SK-N-SH (cell line): ENCODE results near the gene CACNA1G. TPM values are rescaled to one million over a fixed set of nuclear protein-coding genes. Genes with fewer than 3 reads are reported as not detected.

Experiments
- CTCF ChIA-PET: fragments of 300-600, 350-600 bp; formaldehyde crosslinking; extraction: SDS; loops from one replicate; lab custom pipeline; 2021; lab: Yijun Ruan, JAX
- POLR2A ChIA-PET: fragments of 350-600 bp; sonication (Branson Sonifier 250); formaldehyde crosslinking; extraction: SDS; loops from one replicate; lab custom pipeline; 2020; ENCODE audit warnings: antibody characterized with exemption, inconsistent platforms; lab: Yijun Ruan, JAX
- DNase-seq: peaks from one replicate; pipeline ENCODE4 v3.0.0; 2012
- H2AFZ ChIP-seq: fragments of 200-600 bp; sonication (generic); 2 replicates; pipeline ENCODE4 v1.8.1; 2016; ENCODE audit warnings: antibody characterized with exemption, mild to moderate bottlenecking, low read depth
- H3F3A ChIP-seq: fragments of 200-600 bp; sonication (generic); replicated peaks from 2 replicates; pipeline ENCODE3; 2016; ENCODE audit warnings: antibody characterized with exemption, mild to moderate bottlenecking; ENCODE audit not compliant: insufficient read depth
- H3K27ac ChIP-seq, 2 experiments: fragments of 200-500 bp in 1 of 2; fragments of 200-600 bp in 1 of 2; sonication (Bioruptor generic) in 1 of 2; sonication (generic), shearing (Covaris generic) in 1 of 2; 2 replicates each; pipeline versions ENCODE4 v1.5.1 to v1.6.1; 2014 to 2016; ENCODE audit warnings: low read depth in 2 of 2, inconsistent platforms in 1 of 2, low read length in 1 of 2, mild to moderate bottlenecking in 1 of 2, mixed read lengths in 1 of 2
- H3K27me3 ChIP-seq: fragments of 200-600 bp; sonication (generic), shearing (Covaris generic); 2 replicates; pipeline ENCODE4 v1.6.1; 2016; ENCODE audit warnings: mixed run types; ENCODE audit not compliant: insufficient read depth
- H3K36me3 ChIP-seq, 2 experiments: fragments of 200-500 bp in 1 of 2; fragments of 200-600 bp in 1 of 2; sonication (Bioruptor generic) in 1 of 2; sonication (generic) in 1 of 2; replicated peaks in 1 of 2; 2 replicates each; pipeline versions ENCODE3 to v1.5.1; 2014 to 2016; ENCODE audit warnings: low read length in 1 of 2, mild to moderate bottlenecking in 1 of 2; ENCODE audit not compliant: insufficient read depth in 2 of 2, control insufficient read depth in 1 of 2
- H3K4me1 ChIP-seq, 2 experiments: fragments of 200-500 bp in 1 of 2; fragments of 200-600 bp in 1 of 2; sonication (Bioruptor generic) in 1 of 2; sonication (generic), shearing (Covaris generic) in 1 of 2; 2 replicates each; pipeline versions ENCODE4 v1.5.1 to v1.6.1; 2014 to 2016; ENCODE audit warnings: low read depth in 1 of 2, low read length in 1 of 2, mixed run types in 1 of 2; ENCODE audit not compliant: insufficient read depth in 2 of 2, control insufficient read depth in 1 of 2
- H3K4me2 ChIP-seq: fragments of 200-600 bp; sonication (generic), shearing (Covaris generic); 2 replicates; pipeline ENCODE4 v1.6.1; 2017; ENCODE audit warnings: mixed run types
- H3K4me3 ChIP-seq, 2 experiments: fragments of 200-500 bp in 1 of 2; fragments of 200-600 bp in 1 of 2; sonication (Bioruptor generic) in 1 of 2; sonication (generic), shearing (Covaris generic) in 1 of 2; 2 replicates each; pipeline versions ENCODE4 v1.5.1 to v1.8.1; 2014 to 2016; ENCODE audit warnings: low read depth in 2 of 2, inconsistent platforms in 1 of 2, low read length in 1 of 2, mild to moderate bottlenecking in 1 of 2, mixed read lengths in 1 of 2, moderate library complexity in 1 of 2
- H3K79me2 ChIP-seq: fragments of 200-600 bp; sonication (generic); 2 replicates; pipeline ENCODE4 v1.8.1; 2017; ENCODE audit warnings: mild to moderate bottlenecking; ENCODE audit not compliant: insufficient read depth
- H3K9ac ChIP-seq: fragments of 200-600 bp; sonication (generic); 2 replicates; pipeline ENCODE4 v1.6.1; 2017; ENCODE audit warnings: mixed run types
- H3K9me2 ChIP-seq: fragments of 200-600 bp; sonication (generic); 2 replicates; pipeline ENCODE4 v1.6.1; 2017; ENCODE audit warnings: mixed run types
- H3K9me3 ChIP-seq: fragments of 200-600 bp; sonication (generic); 2 replicates; pipeline ENCODE4 v1.6.1; 2017; ENCODE audit warnings: mixed run types, mild to moderate bottlenecking, moderate library complexity
- H4K20me1 ChIP-seq: fragments of 200-600 bp; sonication (generic); 2 replicates; pipeline ENCODE4 v1.6.1; 2017; ENCODE audit warnings: mild to moderate bottlenecking, mixed run types; ENCODE audit not compliant: insufficient read depth
- CHD2 ChIP-seq: fragments of 150-350 bp; IDR thresholded peaks from 2 replicates; pipeline ENCODE4 v1.6.1; 2018; ENCODE audit warnings: low read length; ENCODE audit not compliant: partially characterized antibody
- CTCF ChIP-seq: fragments of 200-600 bp; sonication (generic); IDR thresholded peaks from 2 replicates; pipeline ENCODE4 v1.6.1; 2017; ENCODE audit warnings: antibody characterized with exemption, mild to moderate bottlenecking, moderate library complexity
- ELF1 ChIP-seq: IDR thresholded peaks from 2 replicates; pipeline ENCODE4 v1.4.0; 2012
- EZH2phosphoT487 ChIP-seq: fragments of 200-600 bp; sonication (generic); IDR thresholded peaks from 2 replicates; pipeline ENCODE4 v1.6.1; 2017; ENCODE audit warnings: low read depth, mixed run types, mild to moderate bottlenecking, antibody characterized with exemption, moderate library complexity, borderline replicate concordance
- FOSL2 ChIP-seq: IDR thresholded peaks from 2 replicates; pipeline ENCODE4 v1.4.0; 2012; ENCODE audit warnings: low read depth, mild to moderate bottlenecking, moderate library complexity, borderline replicate concordance
- GABPA ChIP-seq: IDR thresholded peaks from 2 replicates; pipeline ENCODE4 v1.4.0; 2012; ENCODE audit warnings: low read depth, mild to moderate bottlenecking
- GATA2 ChIP-seq: sonication (generic); formaldehyde crosslinking; IDR thresholded peaks from 2 replicates; pipeline ENCODE4 v1.5.0; 2020; ENCODE audit warnings: mild to moderate bottlenecking, missing genetic modification reagents
- IRF3 ChIP-seq: fragments of 150-350 bp; IDR thresholded peaks from 2 replicates; pipeline ENCODE4 v1.6.1; 2016; ENCODE audit warnings: mild to moderate bottlenecking, low read depth, low read length
- MAX ChIP-seq: IDR thresholded peaks from 2 replicates; pipeline ENCODE4 v1.4.0; 2012; ENCODE audit warnings: low read depth
- MEF2A ChIP-seq: IDR thresholded peaks from 2 replicates; pipeline ENCODE4 v1.4.0; 2012; ENCODE audit warnings: low read depth, borderline replicate concordance
- MXI1 ChIP-seq: IDR thresholded peaks from 2 replicates; pipeline ENCODE4 v1.6.1; 2012; ENCODE audit warnings: mild to moderate bottlenecking, low read depth, low read length, improper control_type of control experiment
- NFIC ChIP-seq: IDR thresholded peaks from 2 replicates; pipeline ENCODE4 v1.4.0; 2012; ENCODE audit warnings: borderline replicate concordance
- NRF1 ChIP-seq: IDR thresholded peaks from 2 replicates; pipeline ENCODE4 v1.6.1; 2012; ENCODE audit warnings: low read depth, mild to moderate bottlenecking, low read length
- POLR2AphosphoS5 ChIP-seq: IDR thresholded peaks from 2 replicates; pipeline ENCODE4 v1.6.1; 2012; ENCODE audit warnings: low read depth, low read length
- RAD21 ChIP-seq: IDR thresholded peaks from 2 replicates; pipeline ENCODE4 v1.6.1; 2012; ENCODE audit warnings: mild to moderate bottlenecking, low read length
- RCOR1 ChIP-seq: fragments of 150-350 bp; IDR thresholded peaks from 2 replicates; pipeline ENCODE4 v1.6.1; 2017; ENCODE audit warnings: antibody characterized with exemption, low read length
- RFX5 ChIP-seq: IDR thresholded peaks from 2 replicates; pipeline ENCODE4 v1.6.1; 2012; ENCODE audit warnings: mild to moderate bottlenecking, improper control_type of control experiment, low read length
- RXRA ChIP-seq: IDR thresholded peaks from 2 replicates; pipeline ENCODE4 v1.4.0; 2012; ENCODE audit warnings: low read depth, mild to moderate bottlenecking, borderline replicate concordance
- SIN3A ChIP-seq: IDR thresholded peaks from 2 replicates; pipeline ENCODE4 v1.6.1; 2012; ENCODE audit warnings: low read depth, mild to moderate bottlenecking, low read length, moderate library complexity, borderline replicate concordance
- SMC3 ChIP-seq: IDR thresholded peaks from 2 replicates; pipeline ENCODE4 v1.6.1; 2012; ENCODE audit warnings: low read depth, low read length, improper control_type of control experiment
- TAF1 ChIP-seq: IDR thresholded peaks from 2 replicates; pipeline ENCODE4 v1.6.1; 2012; ENCODE audit warnings: low read depth, mild to moderate bottlenecking, low read length, moderate library complexity, borderline replicate concordance
- TCF12 ChIP-seq: IDR thresholded peaks from 2 replicates; pipeline ENCODE4 v1.4.0; 2012
- TEAD4 ChIP-seq: IDR thresholded peaks from 2 replicates; pipeline ENCODE4 v1.4.0; 2012; ENCODE audit warnings: mild to moderate bottlenecking, borderline replicate concordance; ENCODE audit not compliant: insufficient read depth
- USF2 ChIP-seq: fragments of 150-350 bp; IDR thresholded peaks from 2 replicates; pipeline ENCODE4 v1.6.1; 2017; ENCODE audit warnings: antibody characterized with exemption, low read length, low read depth, borderline replicate concordance
- YY1 ChIP-seq: IDR thresholded peaks from 2 replicates; pipeline ENCODE4 v1.4.0; 2012; ENCODE audit warnings: low read depth, mild to moderate bottlenecking
- ZBTB33 ChIP-seq: IDR thresholded peaks from 2 replicates; pipeline ENCODE4 v1.4.0; 2012; ENCODE audit warnings: low read depth, borderline replicate concordance
- WGBS: methylation state at CpG from one replicate; pipeline ENCODE4 v1.1.6; 2017; ENCODE audit warnings: low lambda C conversion rate; 5-methylcytosine and 5-hydroxymethylcytosine counted together
- polyA plus RNA-seq, 3 experiments: library from polyadenylated mRNA; depleted of rRNA; stranded (reverse); fragments of >200 nt; gene quantifications; 2 replicates each; pipeline ENCODE4 v1.2.3, GENCODE V29; 2012
- TF ChIP-seq, protein P1 (sequence below): IDR thresholded peaks from 2 replicates; pipeline ENCODE4; 2012
- TF ChIP-seq, protein P2 (sequence below): IDR thresholded peaks from 2 replicates; pipeline ENCODE4 v1.4.0; 2012; ENCODE audit warnings: low read depth, borderline replicate concordance

CACNA1G gene
- polyA plus RNA-seq, 1 of the 3 experiments (the other 2 are of a cell fraction), result 0.21 TPM

DNA sequence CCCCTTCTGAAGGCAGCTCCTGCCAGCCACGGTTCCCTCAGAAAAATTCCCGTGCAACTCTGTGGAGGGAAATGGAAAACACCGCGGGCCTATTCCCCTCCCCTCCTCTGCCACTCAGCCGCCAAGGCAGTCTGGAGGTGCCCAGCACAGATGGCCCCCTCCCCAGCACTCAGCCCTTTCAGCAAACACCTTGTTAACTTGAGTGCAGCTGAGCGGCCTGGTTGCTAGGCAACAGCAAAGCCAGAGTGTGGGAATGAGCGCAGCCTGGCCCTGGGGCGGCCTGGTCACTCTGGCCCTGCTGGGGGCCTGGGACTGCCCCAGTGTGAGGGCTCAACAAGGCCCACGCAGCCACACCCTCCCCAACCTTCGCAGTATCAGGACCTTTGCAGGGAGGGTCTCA is 32.8 kb downstream of the CACNA1G start:
- H3K9me3 ChIP-seq, result no peaks in the 10 kb centered on the region
- DNase-seq, result peak; percentile 97
- H3K4me1 ChIP-seq, result peaks cover 0 to 45% of the 10 kb centered on the region in 2 experiments; a peak in 2 of 4 replicates
- H3K4me2 ChIP-seq, result no peak overlapping the region
- no peaks in the 10 kb centered on the region for H3K36me3 ChIP-seq
- CTCF ChIA-PET, result interaction anchor here (1.0 to 12.9 kb wide), 13 partner anchors 10 to 47 kb away, joined by 3 to 163 read pairs (median 5); partner anchors contain the start of gene CACNA1G
- WGBS, result 46% methylated on average over 8 of the region's 10 CpGs
- no peaks in the 10 kb centered on the region for H3F3A ChIP-seq
- no peaks in the 10 kb centered on the region for H3K9me2 ChIP-seq
- POLR2A ChIA-PET, result interaction anchor here (0.8 to 2.1 kb wide), 3 partner anchors 9 to 29 kb away, joined by 3 to 6 read pairs (median 4); no protein-coding TSS in a partner anchor
- no peak overlapping the region for H3K4me3 ChIP-seq
- peak overlapping the region in 1 of 2 experiments; percentile 41; a peak in 2 of 4 replicates for H3K27ac ChIP-seq
- no peaks in the 10 kb centered on the region for H4K20me1 ChIP-seq
- no peak overlapping the region for H3K9ac ChIP-seq
- no peaks in the 10 kb centered on the region for H3K79me2 ChIP-seq
- H3K27me3 ChIP-seq, result no peaks in the 10 kb centered on the region
- no peak overlapping the region for H2AFZ ChIP-seq
- TF ChIP-seq, protein P1, sequence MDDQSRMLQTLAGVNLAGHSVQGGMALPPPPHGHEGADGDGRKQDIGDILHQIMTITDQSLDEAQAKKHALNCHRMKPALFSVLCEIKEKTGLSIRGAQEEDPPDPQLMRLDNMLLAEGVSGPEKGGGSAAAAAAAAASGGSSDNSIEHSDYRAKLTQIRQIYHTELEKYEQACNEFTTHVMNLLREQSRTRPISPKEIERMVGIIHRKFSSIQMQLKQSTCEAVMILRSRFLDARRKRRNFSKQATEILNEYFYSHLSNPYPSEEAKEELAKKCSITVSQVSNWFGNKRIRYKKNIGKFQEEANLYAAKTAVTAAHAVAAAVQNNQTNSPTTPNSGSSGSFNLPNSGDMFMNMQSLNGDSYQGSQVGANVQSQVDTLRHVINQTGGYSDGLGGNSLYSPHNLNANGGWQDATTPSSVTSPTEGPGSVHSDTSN, result no peak
- TF ChIP-seq CHD2 (peak; percentile 30), FOSL2 (no peak), MAX (no peak), ZBTB33 (no peak), POLR2AphosphoS5 (no peak), USF2 (no peak), RXRA (no peak), SIN3A (no peak), TCF12 (no peak), SMC3 (no peak), GATA2 (CRISPR knock-in tag) (no peak), RAD21 (peak; percentile 5; the same call in 1 of the 2 replicates), TEAD4 (no peak), ELF1 (no peak), EZH2phosphoT487 (no peak), RFX5 (no peak), NRF1 (no peak), NFIC (no peak), YY1 (no peak), TAF1 (no peak), CTCF (no peak), MXI1 (peak; percentile 59; the same call in 1 of the 2 replicates), GABPA (no peak), RCOR1 (peak; percentile 84), MEF2A (no peak), IRF3 (no peak)
- TF ChIP-seq, protein P2, sequence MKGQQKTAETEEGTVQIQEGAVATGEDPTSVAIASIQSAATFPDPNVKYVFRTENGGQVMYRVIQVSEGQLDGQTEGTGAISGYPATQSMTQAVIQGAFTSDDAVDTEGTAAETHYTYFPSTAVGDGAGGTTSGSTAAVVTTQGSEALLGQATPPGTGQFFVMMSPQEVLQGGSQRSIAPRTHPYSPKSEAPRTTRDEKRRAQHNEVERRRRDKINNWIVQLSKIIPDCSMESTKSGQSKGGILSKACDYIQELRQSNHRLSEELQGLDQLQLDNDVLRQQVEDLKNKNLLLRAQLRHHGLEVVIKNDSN, result no peak
